Limb (tissue), 2 donors: ENCODE measurements around the gene MUC12.
"Not testable (repeated sequence)": the region's sequence is repeated elsewhere in the genome, so short reads cannot be mapped to it uniquely, and the experiment has no call there.

Source experiments
- DNase-seq, 2 donors: peaks; one replicate each; pipeline ENCODE4 v3.0.0-alpha.2; 2016; ENCODE audit errors: extremely low spot score in 2 of 2

The MUC12 gene

GRCh38 chr7:100992280-100992679, 22.9 kb downstream of the MUC12 start:
- not testable (repeated sequence) for DNase-seq

DNA sequence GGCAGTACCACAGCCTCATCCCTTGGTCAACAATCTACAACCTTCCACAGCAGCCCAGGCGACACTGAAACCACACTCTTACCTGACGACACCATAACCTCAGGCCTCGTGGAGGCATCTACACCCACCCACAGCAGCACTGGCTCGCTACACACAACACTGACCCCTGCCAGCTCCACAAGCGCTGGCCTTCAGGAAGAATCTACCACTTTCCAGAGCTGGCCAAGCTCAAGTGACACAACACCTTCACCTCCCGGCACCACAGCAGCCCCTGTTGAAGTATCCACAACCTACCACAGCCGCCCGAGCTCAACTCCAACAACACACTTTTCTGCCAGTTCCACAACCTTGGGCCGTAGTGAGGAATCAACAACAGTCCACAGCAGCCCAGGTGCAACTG, 25.3 kb downstream of the MUC12 start:
- DNase-seq, result not testable (repeated sequence)

GRCh38 chr7:100998530-100998929, 29.2 kb downstream of the MUC12 start:
- not testable (repeated sequence) for DNase-seq

DNA sequence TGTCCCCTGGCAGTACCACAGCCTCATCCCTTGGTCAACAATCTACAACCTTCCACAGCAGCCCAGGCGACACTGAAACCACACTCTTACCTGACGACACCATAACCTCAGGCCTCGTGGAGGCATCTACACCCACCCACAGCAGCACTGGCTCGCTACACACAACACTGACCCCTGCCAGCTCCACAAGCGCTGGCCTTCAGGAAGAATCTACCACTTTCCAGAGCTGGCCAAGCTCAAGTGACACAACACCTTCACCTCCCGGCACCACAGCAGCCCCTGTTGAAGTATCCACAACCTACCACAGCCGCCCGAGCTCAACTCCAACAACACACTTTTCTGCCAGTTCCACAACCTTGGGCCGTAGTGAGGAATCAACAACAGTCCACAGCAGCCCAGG, 30.0 kb downstream of the MUC12 start:
- DNase-seq, result not testable (repeated sequence)

DNA sequence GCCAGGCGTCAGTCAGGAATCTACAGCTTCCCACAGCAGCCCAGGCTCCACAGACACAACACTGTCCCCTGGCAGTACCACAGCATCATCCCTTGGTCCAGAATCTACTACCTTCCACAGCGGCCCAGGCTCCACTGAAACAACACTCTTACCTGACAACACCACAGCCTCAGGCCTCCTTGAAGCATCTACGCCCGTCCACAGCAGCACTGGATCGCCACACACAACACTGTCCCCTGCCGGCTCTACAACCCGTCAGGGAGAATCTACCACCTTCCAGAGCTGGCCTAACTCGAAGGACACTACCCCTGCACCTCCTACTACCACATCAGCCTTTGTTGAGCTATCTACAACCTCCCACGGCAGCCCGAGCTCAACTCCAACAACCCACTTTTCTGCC, 30.7 kb downstream of the MUC12 start:
- DNase-seq, result not testable (repeated sequence)

GRCh38 chr7:101002333-101002732, 33.0 kb downstream of the MUC12 start:
- not testable (repeated sequence) for DNase-seq

- not testable (repeated sequence) for DNase-seq
These were observed 38.0 kb downstream of the MUC12 start for GRCh38 chr7:101007361-101007760.

- no peak for DNase-seq
These were observed 40.3 kb downstream of the MUC12 start for GRCh38 chr7:101009629-101010028.

GRCh38 chr7:101012931-101013330, 43.6 kb downstream of the MUC12 start:
- DNase-seq, result no peak

DNA sequence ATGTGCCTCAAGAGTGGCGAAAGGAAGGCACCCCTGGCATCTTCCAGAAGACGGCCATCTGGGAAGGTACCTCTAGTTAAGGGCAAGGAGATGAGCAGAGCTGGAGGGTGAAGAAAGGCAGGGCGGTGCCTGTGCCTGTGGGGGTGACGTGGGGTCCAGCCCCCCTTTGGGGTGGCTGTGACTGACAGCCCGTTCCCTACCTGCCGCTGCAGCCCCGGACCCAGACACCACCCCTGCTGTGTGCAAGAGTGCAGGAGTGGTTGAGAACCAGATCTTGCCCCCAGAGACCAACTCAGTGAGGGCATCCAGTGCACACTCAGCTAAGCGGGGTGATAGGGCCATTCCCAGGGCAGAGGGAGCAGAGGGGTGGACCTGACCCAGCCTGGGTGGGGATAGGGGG, 46.3 kb downstream of the MUC12 start:
- DNase-seq, result no peak

DNA sequence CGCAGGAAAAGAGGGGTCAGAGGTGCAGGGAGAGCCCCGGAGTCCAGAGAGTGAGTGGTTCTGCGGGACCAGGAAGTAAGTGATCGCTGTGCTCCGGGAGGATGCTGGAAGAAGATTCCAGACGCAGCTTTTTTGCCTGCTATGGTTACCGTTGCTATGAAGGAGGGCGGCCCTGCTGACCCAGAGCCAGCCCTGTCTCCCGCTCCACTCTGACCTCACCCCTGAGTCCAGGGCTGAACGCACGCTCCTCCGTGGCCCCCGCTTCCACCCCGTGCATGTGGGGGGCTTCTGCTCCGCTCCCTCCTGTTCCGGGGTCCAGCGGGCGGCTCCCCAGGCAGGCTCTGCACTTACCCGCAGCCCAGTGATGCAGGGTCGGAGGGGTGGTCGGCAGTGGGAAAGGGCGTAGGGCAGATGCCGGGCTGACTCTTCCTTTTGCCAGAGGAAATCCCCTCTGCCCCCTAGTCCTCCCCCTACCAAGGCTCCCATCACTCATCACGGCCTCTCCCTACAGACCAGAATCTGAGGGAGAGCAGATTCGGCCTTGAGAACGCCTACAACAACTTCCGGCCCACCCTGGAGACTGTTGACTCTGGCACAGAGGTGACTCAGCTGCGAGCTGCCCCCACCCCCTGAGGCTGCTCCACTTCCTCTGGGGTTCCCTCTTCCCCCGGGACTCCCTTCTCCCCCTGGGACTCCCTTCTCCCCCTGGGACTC, 47.9 kb downstream of the MUC12 start:
- DNase-seq, result peak; percentile 77 to 79

DNA sequence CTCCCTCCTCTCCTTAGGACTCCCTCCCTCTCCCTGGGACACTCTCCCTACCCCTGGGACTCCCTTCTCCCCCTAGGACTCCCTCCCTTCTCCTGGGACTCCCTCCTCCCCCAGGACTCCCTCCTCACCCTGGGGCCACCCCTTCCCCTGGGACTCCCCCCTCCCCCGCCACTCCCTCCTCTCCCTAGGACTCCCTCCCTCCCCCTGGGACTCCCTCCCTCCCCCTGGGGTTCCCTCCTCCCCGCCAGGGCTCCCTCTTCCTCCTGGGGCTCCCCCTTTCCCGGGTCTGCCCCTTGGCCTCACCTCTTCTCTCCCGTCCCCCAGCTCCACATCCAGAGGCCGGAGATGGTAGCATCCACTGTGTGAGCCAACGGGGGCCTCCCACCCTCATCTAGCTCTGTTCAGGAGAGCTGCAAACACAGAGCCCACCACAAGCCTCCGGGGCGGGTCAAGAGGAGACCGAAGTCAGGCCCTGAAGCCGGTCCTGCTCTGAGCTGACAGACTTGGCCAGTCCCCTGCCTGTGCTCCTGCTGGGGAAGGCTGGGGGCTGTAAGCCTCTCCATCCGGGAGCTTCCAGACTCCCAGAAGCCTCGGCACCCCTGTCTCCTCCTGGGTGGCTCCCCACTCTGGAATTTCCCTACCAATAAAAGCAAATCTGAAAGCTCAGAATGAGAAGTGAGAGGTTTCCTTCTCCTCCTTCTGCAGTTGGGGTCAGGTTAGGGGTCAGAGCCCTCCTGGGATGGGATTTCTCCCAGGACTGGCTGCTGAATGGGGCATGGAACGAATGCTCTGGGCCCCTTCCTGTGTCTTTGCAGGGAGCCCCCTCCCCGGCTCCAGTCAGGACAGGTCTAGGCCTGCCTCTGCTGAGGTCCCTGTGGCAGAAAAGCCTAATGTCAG, 49.2 kb downstream of the MUC12 start:
- DNase-seq, result peak in 1 of 2 donors; percentile 49

DNA sequence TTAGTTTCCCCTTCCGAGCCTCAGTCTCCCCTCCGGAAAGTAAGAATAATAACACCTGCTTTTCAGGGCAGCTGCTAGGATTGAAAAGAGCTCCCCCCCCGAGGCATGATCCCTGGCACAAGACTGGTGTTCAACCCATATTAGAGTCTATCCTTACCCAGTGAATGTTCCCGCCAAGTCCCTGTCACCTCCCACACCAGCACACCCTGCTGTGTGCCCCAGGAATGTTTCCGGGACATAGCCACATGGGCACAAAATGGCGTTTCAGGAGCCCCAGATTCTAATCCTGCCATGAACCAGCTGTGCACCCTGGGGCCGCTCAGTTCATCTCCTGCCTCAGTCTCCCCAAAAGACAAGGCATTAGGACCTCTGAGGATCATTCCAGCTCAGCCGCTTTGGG, 51.1 kb downstream of the MUC12 start:
- DNase-seq, result no peak

DNA sequence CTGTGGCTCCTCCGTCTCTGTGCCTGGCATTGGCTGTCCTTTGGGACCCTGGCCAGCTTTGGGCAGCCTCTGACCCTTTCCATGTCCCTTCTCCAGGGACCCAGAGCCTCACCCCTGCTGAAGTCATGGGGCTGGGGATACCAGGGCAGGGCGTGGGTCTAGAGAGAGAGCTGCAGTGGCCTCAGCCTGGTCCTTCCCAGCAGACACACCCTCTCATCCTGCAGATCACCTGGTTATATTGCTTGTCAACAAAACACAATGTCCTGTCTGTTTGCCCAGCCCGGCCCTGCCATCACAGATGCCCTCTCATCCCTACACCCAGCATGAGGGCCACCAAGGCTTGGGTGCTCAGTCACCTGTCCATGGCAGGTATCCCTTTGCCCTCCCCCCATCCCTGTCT, 52.3 kb downstream of the MUC12 start:
- no peak for DNase-seq

DNA sequence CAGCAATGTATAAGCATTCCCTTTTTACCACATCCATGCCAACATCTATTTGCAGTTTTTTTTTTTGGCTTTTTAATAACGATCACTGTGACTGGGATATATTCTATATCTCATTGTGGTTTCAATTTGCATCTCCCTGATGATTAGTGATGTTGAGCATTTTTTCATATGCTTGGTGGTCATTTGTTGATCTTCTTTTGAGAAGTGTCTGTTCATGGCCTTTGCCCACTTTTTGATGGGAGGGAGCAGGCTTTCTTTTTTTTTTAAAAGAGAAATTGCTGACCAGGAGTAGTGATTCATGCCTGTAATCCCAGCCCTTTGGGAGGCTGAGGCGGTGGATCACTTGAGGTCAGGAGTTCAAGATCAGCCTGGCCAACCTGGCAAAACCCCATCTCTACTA, 54.5 kb downstream of the MUC12 start:
- no peak for DNase-seq

DNA sequence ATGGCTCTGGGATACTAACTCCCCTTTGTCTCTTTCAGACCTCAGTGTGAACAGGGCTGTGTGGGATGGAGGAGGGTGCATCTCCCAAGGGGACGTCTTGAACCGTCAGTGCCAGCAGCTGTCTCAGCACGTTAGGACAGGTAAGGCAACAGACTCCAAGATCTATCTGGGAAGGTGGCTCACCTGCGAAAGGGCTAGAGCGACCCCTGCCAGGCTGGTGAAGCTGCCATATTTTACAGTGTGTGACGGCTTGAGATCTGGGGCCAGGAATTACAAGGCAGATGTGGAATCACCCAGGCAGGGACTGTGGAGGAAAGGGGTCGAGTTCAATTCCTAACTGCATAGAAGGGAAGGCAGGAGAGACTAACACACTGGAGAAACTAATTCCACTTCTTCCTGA, 61.7 kb downstream of the MUC12 start:
- no peak for DNase-seq

GRCh38 chr7:101035941-101036340, 66.6 kb downstream of the MUC12 start:
- no peak for DNase-seq

DNA sequence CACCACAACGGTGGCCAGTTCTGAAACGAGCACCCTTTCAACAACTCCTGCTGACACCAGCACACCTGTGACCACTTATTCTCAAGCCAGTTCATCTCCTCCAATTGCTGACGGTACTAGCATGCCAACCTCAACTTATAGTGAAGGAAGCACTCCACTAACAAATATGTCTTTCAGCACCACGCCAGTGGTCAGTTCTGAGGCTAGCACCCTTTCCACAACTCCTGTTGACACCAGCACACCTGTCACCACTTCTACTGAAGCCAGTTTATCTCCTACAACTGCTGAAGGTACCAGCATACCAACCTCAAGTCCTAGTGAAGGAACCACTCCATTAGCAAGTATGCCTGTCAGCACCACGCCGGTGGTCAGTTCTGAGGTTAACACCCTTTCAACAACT, 71.9 kb downstream of the MUC12 start:
- DNase-seq, result not testable (repeated sequence)

GRCh38 chr7:101058355-101058754, 89.0 kb downstream of the MUC12 start:
- DNase-seq, result peak; percentile 8 to 66

GRCh38 chr7:101059620-101059942, 90.2 kb downstream of the MUC12 start:
- DNase-seq, result no peak

DNA sequence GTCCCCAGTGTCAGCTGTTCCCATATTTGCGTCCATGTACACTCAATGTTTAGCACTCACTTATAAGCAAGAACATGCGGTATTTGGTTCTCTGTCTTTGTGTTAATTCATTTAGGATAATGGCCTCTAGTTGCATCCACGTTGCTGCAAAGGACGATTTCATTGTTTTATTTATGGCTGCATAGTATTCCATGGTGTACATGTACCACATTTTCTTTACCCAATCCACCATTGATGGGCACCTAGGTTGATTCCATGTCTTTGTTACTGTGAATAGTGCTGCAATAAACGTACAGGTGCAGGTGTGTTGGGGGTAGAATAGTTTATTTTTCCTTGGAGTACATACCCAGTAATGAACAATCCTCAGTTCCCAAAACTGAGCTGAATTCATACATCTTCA, 91.6 kb downstream of the MUC12 start:
- no peak for DNase-seq

GRCh38 chr7:101064176-101064550, 94.8 kb downstream of the MUC12 start:
- DNase-seq, result not testable (repeated sequence)

- not testable (repeated sequence) for DNase-seq
These were observed 95.8 kb downstream of the MUC12 start for GRCh38 chr7:101065162-101065561.
